SK-N-MC (cell line): ENCODE data around the gene IQSEC1.

Source experiments
- DNase-seq: peaks from one replicate; pipeline ENCODE4 v3.0.0-alpha.2; 2011; ENCODE audit warnings: low read depth, low spot score
- H3K27ac ChIP-seq: fragments of 200-600 bp; sonication (generic); 2 replicates; pipeline ENCODE4 v1.5.1; 2016; ENCODE audit warnings: mixed run types
- H3K36me3 ChIP-seq: fragments of 200-600 bp; sonication (generic); 2 replicates; pipeline ENCODE4 v1.6.1; 2017; ENCODE audit warnings: antibody characterized with exemption, low read length, mixed read lengths; ENCODE audit not compliant: insufficient read depth
- H3K4me3 ChIP-seq: fragments of 200-600 bp; sonication (generic); 2 replicates; pipeline ENCODE4 v1.5.1; 2016
- H3K9ac ChIP-seq: fragments of 200-600 bp; sonication (generic); 2 replicates; pipeline ENCODE4 v1.8.0; 2017; ENCODE audit warnings: mixed run types, mixed read lengths; ENCODE audit not compliant: insufficient read length
- H3K9me3 ChIP-seq: fragments of 200-600 bp; sonication (generic); 2 replicates; pipeline ENCODE4 v1.6.1; 2017; ENCODE audit warnings: low read depth, mild to moderate bottlenecking, antibody characterized with exemption, low read length, moderate library complexity, mixed read lengths
- EZH2 ChIP-seq: fragments of 200-600 bp; sonication (generic); IDR thresholded peaks from one replicate; pipeline ENCODE4 v1.6.1; 2017; ENCODE audit warnings: antibody characterized with exemption
- FOXP2 ChIP-seq: optimal IDR thresholded peaks from 2 replicates; pipeline ENCODE3; 2011; ENCODE audit warnings: mild to moderate bottlenecking, moderate library complexity; ENCODE audit not compliant: insufficient read depth; ENCODE audit errors: extremely low read length, control extremely low read depth
- POLR2AphosphoS5 ChIP-seq: IDR thresholded peaks from 2 replicates; pipeline ENCODE4 v1.6.1; 2012; ENCODE audit warnings: mild to moderate bottlenecking, low read depth, low read length, borderline replicate concordance

The IQSEC1 gene

DNA sequence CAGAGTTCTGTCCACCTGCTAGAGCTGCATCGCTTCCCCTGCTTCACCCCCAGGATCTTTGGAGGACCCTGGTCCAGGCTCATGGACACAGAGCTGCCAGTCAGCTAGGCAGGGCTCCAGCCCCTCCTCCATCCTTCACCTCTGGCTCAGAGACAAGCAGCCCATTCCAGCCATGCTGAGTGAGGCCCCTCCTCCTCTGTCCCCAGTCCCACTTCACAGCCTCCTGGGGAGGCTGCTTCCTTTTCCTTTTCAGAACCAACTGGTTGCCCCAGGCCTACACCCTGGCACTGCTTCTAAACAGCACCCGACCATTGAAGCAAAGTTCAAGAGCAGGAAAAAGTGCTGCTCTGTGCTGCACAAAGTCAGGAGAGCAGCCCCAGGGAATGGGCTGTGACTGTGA is 22.2 kb downstream of the IQSEC1 start:
- DNase-seq = no peak
- no peaks in the 10 kb centered on the region for H3K9me3 ChIP-seq
- no peak overlapping the region for H3K9ac ChIP-seq
- no peak for TF ChIP-seq FOXP2
- no peak for TF ChIP-seq EZH2
- TF ChIP-seq POLR2AphosphoS5 = no peak
- no peak overlapping the region for H3K27ac ChIP-seq
- no peaks in the 10 kb centered on the region for H3K36me3 ChIP-seq
- H3K4me3 ChIP-seq = no peak overlapping the region

DNA sequence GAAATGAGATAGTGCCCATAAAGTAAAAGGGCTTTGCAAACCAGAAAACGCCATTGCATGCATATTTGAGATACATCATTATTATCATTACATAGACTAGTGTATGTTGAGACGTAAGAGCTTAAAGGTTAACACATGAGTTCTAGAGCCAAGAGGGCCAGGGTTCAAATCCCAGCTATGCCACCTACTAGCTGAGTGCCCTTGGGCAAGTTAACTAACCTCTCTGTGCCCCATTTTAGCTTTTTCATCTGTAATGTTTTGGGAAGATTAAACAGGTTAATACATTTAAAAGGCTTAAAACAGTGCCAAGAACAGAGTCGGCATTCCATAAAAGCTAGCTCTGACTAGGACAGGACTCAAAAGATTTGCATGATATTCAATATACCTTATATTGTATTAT is 22.8 kb downstream of the IQSEC1 start:
- Histone ChIP-seq H3K36me3 (no peaks in the 10 kb centered on the region), H3K4me3 (no peak overlapping the region), H3K27ac (no peak overlapping the region), H3K9ac (no peak overlapping the region), H3K9me3 (no peaks in the 10 kb centered on the region)
- no peak for DNase-seq
- no peak for TF ChIP-seq POLR2AphosphoS5
- TF ChIP-seq FOXP2 = no peak
- no peak for TF ChIP-seq EZH2

DNA sequence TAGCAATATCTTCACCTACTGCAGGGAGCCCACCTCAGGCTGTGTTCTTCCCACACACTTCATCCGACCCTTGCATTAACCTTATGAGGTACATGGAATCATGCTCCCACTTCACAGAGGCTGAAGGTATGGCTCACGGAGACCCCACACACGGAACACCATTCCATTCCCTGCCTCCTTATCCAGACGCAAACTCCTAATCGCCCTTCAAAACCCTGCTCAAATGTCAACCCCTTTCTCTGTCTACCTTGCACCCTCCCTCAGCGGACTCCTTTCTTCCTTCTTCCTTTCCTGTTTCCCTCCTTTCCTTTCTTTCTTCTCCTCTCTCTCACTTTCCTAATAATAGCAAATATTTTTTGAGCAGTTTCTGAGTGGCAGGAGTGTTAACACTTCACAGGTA is 23.8 kb downstream of the IQSEC1 start:
- DNase-seq = no peak
- TF ChIP-seq POLR2AphosphoS5 (no peak), EZH2 (no peak)
- no peaks in the 10 kb centered on the region for H3K36me3 ChIP-seq
- no peak overlapping the region for H3K27ac ChIP-seq
- H3K4me3 ChIP-seq = no peak overlapping the region
- H3K9me3 ChIP-seq = no peaks in the 10 kb centered on the region
- H3K9ac ChIP-seq = no peak overlapping the region

DNA sequence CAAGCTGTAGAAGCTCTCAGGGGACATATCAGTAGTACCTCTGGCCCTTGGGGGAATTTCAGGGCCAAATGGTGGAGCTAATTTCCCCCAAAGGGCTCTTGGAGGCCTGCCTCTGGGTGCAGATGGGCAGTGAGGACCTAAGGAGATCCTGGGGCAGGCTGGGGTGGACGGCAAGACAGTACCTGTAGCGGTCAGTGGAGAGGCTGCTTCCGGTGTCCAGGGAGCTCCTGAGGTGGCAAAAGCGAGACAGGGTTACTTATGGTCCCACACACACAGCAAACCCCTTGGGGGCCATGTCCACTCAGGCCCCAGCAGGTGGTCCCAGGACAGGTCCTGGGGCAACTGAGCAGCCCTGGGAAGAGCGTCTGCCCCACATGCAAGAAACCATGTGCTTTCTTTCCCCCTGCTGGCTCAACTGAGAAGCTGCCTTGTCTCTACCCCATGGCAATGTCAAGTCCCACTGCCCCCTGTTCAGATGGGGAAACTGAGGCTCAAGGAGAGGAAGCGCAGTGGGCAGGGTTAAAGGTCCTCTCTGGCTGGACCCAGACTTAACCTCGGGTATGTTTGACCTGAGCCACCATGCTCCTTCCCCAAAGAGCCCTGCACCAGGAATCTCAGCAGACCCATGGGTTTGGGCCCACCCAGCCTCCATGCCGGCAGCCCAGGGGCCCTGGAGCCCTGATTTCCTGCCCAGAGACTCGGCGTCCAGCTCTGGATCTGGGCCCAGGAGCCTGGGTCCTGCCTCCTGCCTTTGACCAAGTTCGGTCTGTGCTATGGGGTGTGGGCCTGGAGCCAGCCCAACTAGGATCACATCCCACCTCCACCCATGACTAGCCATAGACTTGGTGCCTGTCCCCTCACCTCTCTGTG is 25.7 kb downstream of the IQSEC1 start:
- H3K36me3 ChIP-seq = no peaks in the 10 kb centered on the region
- DNase-seq = no peak
- H3K9ac ChIP-seq = no peak overlapping the region
- H3K9me3 ChIP-seq = no peaks in the 10 kb centered on the region
- no peak overlapping the region for H3K4me3 ChIP-seq
- TF ChIP-seq FOXP2 = no peak
- no peak for TF ChIP-seq EZH2
- no peak for TF ChIP-seq POLR2AphosphoS5
- no peak overlapping the region for H3K27ac ChIP-seq

DNA sequence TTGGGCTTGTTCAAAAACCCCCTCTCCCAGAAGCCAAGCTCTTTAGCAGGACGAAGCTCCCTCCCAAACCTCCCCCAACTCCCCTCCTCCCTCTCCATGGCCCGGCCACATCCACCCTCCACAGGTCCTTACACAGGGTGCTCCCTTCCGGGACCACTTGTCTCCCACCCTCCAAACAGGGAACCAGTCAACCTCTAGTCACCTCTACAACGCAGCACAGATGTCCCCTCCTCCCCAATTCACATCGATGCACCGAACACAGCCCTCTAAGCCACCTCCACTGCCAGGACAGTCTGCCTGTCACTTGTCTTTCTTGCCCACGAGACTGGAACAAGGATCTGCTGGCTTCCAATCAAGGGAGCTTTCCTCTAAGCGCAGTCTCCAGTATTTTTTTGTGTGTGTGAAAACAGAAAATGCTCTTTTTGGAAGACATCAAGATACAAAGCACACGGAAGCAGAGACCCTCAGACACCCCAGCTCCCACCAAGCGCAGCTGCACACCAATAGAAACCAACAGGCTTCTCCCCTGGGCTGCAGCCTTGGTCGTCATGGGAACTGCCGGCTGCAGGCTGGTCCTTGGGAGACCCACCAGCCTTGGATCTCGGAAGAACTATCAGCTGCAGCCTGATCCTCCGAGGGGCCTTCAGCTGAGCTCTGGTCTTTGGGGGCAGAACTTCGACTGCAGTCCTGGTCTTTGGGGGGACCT is 26.5 kb downstream of the IQSEC1 start:
- Histone ChIP-seq H3K36me3 (no peaks in the 10 kb centered on the region), H3K9me3 (no peaks in the 10 kb centered on the region), H3K9ac (no peak overlapping the region), H3K27ac (no peak overlapping the region), H3K4me3 (no peak overlapping the region)
- DNase-seq = no peak
- TF ChIP-seq FOXP2 = no peak
- no peak for TF ChIP-seq POLR2AphosphoS5
- TF ChIP-seq EZH2 = no peak

DNA sequence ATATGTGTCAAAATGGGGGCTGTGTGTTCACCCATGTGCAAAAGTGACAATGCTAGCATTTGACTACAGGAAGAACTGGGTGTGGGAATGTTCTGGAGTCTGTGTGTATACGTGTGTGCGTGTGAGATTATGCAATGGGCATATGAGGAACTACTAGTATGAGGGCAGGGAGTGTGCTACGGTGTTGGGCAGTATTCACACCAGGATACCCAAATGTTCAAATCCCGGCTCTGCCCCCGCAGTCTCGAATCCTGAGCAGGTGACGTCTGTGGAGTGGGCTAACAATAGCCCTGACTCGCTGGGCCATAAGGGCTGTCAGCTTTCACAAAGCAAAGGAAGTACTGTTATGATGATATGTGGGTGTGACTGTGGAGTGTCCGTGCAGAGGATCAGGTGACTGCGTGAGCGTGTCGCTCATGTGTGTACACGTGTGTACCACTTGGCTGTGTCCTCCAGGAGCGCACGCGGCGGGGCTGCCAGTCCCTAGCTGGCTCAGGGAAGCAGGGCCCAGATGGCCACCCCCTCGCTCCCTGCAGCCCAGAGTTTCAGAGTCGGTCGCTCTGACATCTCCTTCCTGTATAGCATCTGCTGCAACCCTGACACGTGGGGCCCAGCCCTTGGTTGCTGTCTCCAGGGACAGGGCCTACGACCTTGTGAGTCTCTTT is 27.2 kb downstream of the IQSEC1 start:
- Histone ChIP-seq H3K9me3 (no peaks in the 10 kb centered on the region), H3K9ac (no peak overlapping the region), H3K36me3 (no peaks in the 10 kb centered on the region), H3K4me3 (no peak overlapping the region), H3K27ac (no peak overlapping the region)
- no peak for DNase-seq
- TF ChIP-seq POLR2AphosphoS5 = no peak
- TF ChIP-seq FOXP2 = no peak
- no peak for TF ChIP-seq EZH2

DNA sequence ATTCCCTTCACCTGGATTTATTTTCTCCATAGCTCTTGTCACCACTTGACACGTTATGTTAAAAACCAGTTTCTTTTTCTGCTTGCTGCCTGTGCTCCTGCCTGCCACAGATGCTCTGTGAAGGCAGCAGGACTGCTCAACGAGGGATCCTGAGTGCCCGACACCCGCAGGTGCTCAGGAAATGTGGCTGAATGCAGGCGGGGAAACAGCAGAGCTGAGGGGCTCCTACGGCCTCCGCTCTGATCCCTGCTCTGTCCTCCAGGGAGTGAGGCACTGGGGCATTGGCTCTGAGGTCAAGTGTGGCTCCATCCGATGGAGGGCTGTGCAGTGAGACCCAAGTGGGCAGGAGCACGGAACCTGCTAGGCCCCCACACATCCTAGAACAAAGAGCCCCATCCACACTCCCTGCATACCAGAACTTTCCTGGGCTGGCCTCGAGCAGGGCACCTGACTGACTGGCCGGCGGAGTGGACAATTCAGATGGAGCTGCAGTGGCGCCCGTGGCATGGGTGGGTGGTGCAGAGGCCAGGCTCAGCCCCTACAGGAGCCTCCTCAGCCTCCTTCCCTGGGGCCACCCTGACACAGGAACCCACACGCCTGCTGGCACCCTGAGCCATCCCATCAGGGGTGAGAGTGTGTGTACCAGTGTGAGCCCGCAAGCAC is 27.9 kb downstream of the IQSEC1 start:
- H3K4me3 ChIP-seq = no peak overlapping the region
- no peaks in the 10 kb centered on the region for H3K9me3 ChIP-seq

More for the DNA sequence above, 27.9 kb downstream of the IQSEC1 start:
- Histone ChIP-seq H3K27ac (no peak overlapping the region), H3K9ac (no peak overlapping the region), H3K36me3 (no peaks in the 10 kb centered on the region)
- TF ChIP-seq FOXP2 = no peak
- no peak for TF ChIP-seq EZH2
- no peak for TF ChIP-seq POLR2AphosphoS5
- no peak for DNase-seq
